Fibroblast of mammary gland (primary cell): ENCODE measurements around the gene IL15.
A peak's percentile ranks its signal among the peaks of the same experiment; 100 is the strongest.

Source experiments
- DNase-seq: peaks from one replicate; pipeline ENCODE4 v3.0.0-alpha.2; 2010; ENCODE audit warnings: low read depth
- H3K4me3 ChIP-seq: 2 replicates; pipeline ENCODE4 v1.5.1; 2011; ENCODE audit warnings: low read depth, mild to moderate bottlenecking, low read length, moderate library complexity; ENCODE audit not compliant: control insufficient read depth
- TF ChIP-seq, protein P1 (sequence below): conservative IDR thresholded peaks from 2 replicates; pipeline ENCODE4 v1.5.1; 2011; ENCODE audit warnings: low read depth, low read length, inconsistent platforms; ENCODE audit not compliant: control insufficient read depth, insufficient read depth

IL15 gene

GRCh38 chr4:141692081-141692480 lies 55.7 kb downstream of the IL15 start:
- no peak for DNase-seq
- no peak overlapping the region for H3K4me3 ChIP-seq
- TF ChIP-seq, protein P1, sequence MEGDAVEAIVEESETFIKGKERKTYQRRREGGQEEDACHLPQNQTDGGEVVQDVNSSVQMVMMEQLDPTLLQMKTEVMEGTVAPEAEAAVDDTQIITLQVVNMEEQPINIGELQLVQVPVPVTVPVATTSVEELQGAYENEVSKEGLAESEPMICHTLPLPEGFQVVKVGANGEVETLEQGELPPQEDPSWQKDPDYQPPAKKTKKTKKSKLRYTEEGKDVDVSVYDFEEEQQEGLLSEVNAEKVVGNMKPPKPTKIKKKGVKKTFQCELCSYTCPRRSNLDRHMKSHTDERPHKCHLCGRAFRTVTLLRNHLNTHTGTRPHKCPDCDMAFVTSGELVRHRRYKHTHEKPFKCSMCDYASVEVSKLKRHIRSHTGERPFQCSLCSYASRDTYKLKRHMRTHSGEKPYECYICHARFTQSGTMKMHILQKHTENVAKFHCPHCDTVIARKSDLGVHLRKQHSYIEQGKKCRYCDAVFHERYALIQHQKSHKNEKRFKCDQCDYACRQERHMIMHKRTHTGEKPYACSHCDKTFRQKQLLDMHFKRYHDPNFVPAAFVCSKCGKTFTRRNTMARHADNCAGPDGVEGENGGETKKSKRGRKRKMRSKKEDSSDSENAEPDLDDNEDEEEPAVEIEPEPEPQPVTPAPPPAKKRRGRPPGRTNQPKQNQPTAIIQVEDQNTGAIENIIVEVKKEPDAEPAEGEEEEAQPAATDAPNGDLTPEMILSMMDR, result no peak

- TF ChIP-seq, protein P1, result no peak
- no peak for DNase-seq
- no peak overlapping the region for H3K4me3 ChIP-seq
Measured at GRCh38 chr4:141697116-141697515, 60.7 kb downstream of the IL15 start.

DNA sequence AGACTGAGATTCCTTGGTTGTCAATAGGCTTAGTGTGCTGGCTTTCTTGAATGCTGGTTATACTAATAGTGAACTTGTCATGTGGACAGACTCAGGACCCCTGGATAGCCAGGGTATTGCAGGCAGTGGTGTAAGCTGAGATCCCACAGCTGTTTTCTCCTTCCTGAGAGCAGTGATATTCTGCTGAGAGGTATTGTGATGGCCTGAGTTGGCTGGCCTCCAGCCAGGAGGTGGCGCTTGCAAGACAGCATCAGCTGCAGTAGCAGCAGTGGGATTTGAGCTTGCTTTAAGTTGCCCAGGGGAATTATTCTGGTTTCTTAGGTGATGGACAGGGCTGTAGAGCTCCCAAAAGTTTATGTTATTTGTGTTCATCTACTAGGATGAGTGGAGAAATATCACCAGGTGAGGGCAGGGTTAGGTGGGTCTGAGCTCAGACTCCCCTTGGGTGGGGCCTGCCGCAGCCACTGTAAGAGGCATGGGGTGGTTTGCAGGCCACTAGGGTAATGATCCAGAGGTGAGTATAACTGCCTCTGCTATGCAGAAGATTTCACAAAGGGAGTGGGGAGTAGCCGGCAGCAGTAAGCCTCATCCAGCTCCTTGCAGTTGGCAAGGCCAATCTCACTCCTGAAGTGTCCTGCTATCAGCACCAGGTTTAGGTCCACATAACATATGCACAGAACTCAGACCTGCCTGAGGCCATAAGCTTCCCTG lies 66.2 kb downstream of the IL15 start:
- DNase-seq, result no peak
- no peak overlapping the region for H3K4me3 ChIP-seq
- TF ChIP-seq, protein P1, result no peak

- no peak for DNase-seq
- TF ChIP-seq, protein P1, result peak; percentile 23
- no peak overlapping the region for H3K4me3 ChIP-seq
Measured at GRCh38 chr4:141703497-141703896, 67.1 kb downstream of the IL15 start.

- DNase-seq, result no peak
- TF ChIP-seq, protein P1, result no peak
- no peak overlapping the region for H3K4me3 ChIP-seq
Measured at GRCh38 chr4:141705048-141705746, 68.8 kb downstream of the IL15 start.

DNA sequence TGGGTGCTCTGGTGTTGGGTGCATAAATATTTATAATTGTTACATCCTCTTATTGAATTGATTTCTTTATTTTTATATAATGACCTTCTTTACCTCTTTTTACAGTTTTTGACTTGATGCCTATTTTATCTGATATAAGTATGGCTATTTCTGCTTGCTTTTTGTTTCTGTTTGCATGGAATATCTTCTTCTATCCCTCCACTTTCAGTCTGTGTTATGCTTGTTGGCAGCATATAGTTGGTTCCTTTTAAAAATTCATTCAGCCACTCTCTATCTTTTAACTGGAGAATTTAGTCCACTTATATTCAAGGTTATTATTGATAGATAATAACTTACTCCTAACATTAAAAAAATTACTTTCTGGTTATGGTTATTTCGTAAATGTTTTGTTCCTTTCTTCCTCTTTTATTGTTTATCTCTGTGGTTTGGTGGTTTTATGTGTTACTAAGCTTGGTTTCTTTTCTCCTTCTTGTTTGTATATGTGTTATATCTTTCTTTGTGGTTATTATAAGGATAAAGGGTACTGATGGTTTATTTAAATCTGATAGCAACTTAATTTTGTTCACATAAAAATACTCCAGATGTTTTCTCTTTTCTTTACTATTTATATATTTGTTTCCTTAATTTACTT lies 69.5 kb downstream of the IL15 start:
- DNase-seq, result no peak
- no peak overlapping the region for H3K4me3 ChIP-seq
- TF ChIP-seq, protein P1, result no peak
